Fibroblast of pulmonary artery (primary cell): Measurements from ENCODE around the gene YLPM1.

ENCODE experiments used
- DNase-seq: peaks from one replicate; pipeline ENCODE4 v3.0.0-alpha.2; 2010; ENCODE audit warnings: low read depth
- H3K4me3 ChIP-seq: replicated peaks from 2 replicates; pipeline ENCODE4 v1.5.1; 2011; ENCODE audit warnings: low read depth, mild to moderate bottlenecking, control low read depth, low read length, moderate library complexity
- CTCF ChIP-seq: IDR thresholded peaks from 2 replicates; pipeline ENCODE4 v1.5.1; 2011; ENCODE audit warnings: mild to moderate bottlenecking, control low read depth, low read length, inconsistent platforms; ENCODE audit errors: missing control alignments

The YLPM1 gene

GRCh38 chr14:74879427-74880182 is 116.5 kb downstream of the YLPM1 start:
- no peak for DNase-seq
- no peak for TF ChIP-seq CTCF
- no peak overlapping the region for H3K4me3 ChIP-seq

- DNase-seq = peak; percentile 88
- peak within 1 kb of the TSS; percentile 78 for H3K4me3 ChIP-seq
- no peak for TF ChIP-seq CTCF
Observed at GRCh38 chr14:74881431-74882102, 118.5 kb downstream of the YLPM1 start, which contains the start of gene DLST. TSS of gene DLST (plus strand) at chr14:74881916. CDS start at chr14:74881954, 38 bp downstream.

- peak overlapping the region; percentile 78 for H3K4me3 ChIP-seq
- TF ChIP-seq CTCF = no peak
Observed at GRCh38 chr14:74882103-74882920, 119.2 kb downstream of the YLPM1 start.

More at GRCh38 chr14:74882103-74882920, 119.2 kb downstream of the YLPM1 start:
- DNase-seq = peak; percentile 61
